GM19455 (cell line): Measurements from ENCODE around the gene CDRT15.
"Not testable (repeated sequence)": the region's sequence is repeated elsewhere in the genome, so short reads cannot be mapped to it uniquely, and the experiment has no call there.

Source experiments
- ATAC-seq: cut with Tn5 transposase; IDR thresholded peaks from one replicate; pipeline ENCODE4 v1.9.1; 2021; ENCODE audit not compliant: unreplicated experiment

CDRT15 gene

GRCh38 chr17:14236762-14237161, at the start of gene CDRT15:
Gene CDRT15, minus strand, starts transcription at chr17:14236862. Its CDS starts 29 bp downstream, at chr17:14236833.
- ATAC-seq = not testable (repeated sequence)

- no peak for ATAC-seq
Observed at GRCh38 chr17:14282726-14283125, 46.1 kb upstream of the CDRT15 start.

- ATAC-seq = no peak
Observed at GRCh38 chr17:14281530-14281929, 44.9 kb upstream of the CDRT15 start.

- no peak for ATAC-seq
Observed at GRCh38 chr17:14276535-14277250, 40.0 kb upstream of the CDRT15 start.

- ATAC-seq = no peak
Observed at GRCh38 chr17:14270508-14270907, 33.8 kb upstream of the CDRT15 start.

GRCh38 chr17:14269473-14269872, 32.8 kb upstream of the CDRT15 start:
- ATAC-seq = no peak

GRCh38 chr17:14268264-14268663, 31.6 kb upstream of the CDRT15 start:
- ATAC-seq = no peak

- no peak for ATAC-seq
Observed at GRCh38 chr17:14261406-14261805, 24.7 kb upstream of the CDRT15 start.

GRCh38 chr17:14245629-14246028, 9.0 kb upstream of the CDRT15 start:
- no peak for ATAC-seq

- ATAC-seq = no peak
Observed at GRCh38 chr17:14245002-14245401, 8.3 kb upstream of the CDRT15 start.

- not testable (repeated sequence) for ATAC-seq
Observed at GRCh38 chr17:14239271-14239670, 2.6 kb upstream of the CDRT15 start.

GRCh38 chr17:14236032-14236431, 630 bp downstream of the CDRT15 start:
- ATAC-seq = not testable (repeated sequence)

- not testable (repeated sequence) for ATAC-seq
Observed at GRCh38 chr17:14235047-14235446, 1.6 kb downstream of the CDRT15 start.

GRCh38 chr17:14231187-14231586, 5.5 kb downstream of the CDRT15 start:
- not testable (repeated sequence) for ATAC-seq

- ATAC-seq = no peak
Observed at GRCh38 chr17:14228903-14229302, 7.8 kb downstream of the CDRT15 start.

GRCh38 chr17:14227052-14227451, 9.6 kb downstream of the CDRT15 start:
- ATAC-seq = no peak

- ATAC-seq = no peak
Observed at GRCh38 chr17:14225254-14225980, 11.2 kb downstream of the CDRT15 start.

- no peak for ATAC-seq
Observed at GRCh38 chr17:14222611-14223010, 14.1 kb downstream of the CDRT15 start.

GRCh38 chr17:14214271-14214670, 22.4 kb downstream of the CDRT15 start:
- no peak for ATAC-seq

GRCh38 chr17:14212401-14212800, 24.3 kb downstream of the CDRT15 start:
- no peak for ATAC-seq

GRCh38 chr17:14211801-14212200, 24.9 kb downstream of the CDRT15 start:
- no peak for ATAC-seq

GRCh38 chr17:14211246-14211645, 25.4 kb downstream of the CDRT15 start:
- ATAC-seq = no peak
